Neutrophil (primary cell): ENCODE data around the gene SOS1.

Experiments
- H3K27ac ChIP-seq: fragments of 200-600 bp; sonication (generic); 2 replicates; pipeline ENCODE4 v1.5.1; 2016; ENCODE audit warnings: mild to moderate bottlenecking, moderate library complexity
- H3K27me3 ChIP-seq: fragments of 200-600 bp; sonication (generic); 2 replicates; pipeline ENCODE4 v1.6.0; 2016; ENCODE audit warnings: mild to moderate bottlenecking
- H3K36me3 ChIP-seq: fragments of 200-600 bp; sonication (generic); 2 replicates; pipeline ENCODE4 v1.5.1; 2017
- H3K4me1 ChIP-seq, 2 experiments: fragments of 200-600 bp in 1 of 2; sonication (generic) in 1 of 2; 1 replicate in 1 of 2; 2 replicates in 1 of 2; pipeline versions ENCODE4 v1.5.1 to v1.6.1; 2013 to 2016; ENCODE audit warnings: low read depth in 1 of 2, low read length in 1 of 2, mild to moderate bottlenecking in 1 of 2, moderate library complexity in 1 of 2; ENCODE audit not compliant: control insufficient read depth in 1 of 2, insufficient read depth in 1 of 2
- H3K4me3 ChIP-seq, 2 experiments: fragments of 200-600 bp in 1 of 2; sonication (generic) in 1 of 2; 1 replicate in 1 of 2; 2 replicates in 1 of 2; pipeline ENCODE4 v1.5.1; 2013 to 2016; ENCODE audit warnings: low read depth in 1 of 2, low read length in 1 of 2, mild to moderate bottlenecking in 1 of 2, moderate library complexity in 1 of 2
- H3K9me3 ChIP-seq: fragments of 200-600 bp; sonication (generic); 2 replicates; pipeline ENCODE4 v1.5.1; 2016
- CTCF ChIP-seq: fragments of 200-600 bp; sonication (generic); IDR thresholded peaks from 2 replicates; pipeline ENCODE4 v1.5.1; 2016; ENCODE audit warnings: antibody characterized with exemption

Gene SOS1

GRCh38 chr2:39091063-39091462 lies 29.8 kb downstream of the SOS1 start:
- no peak overlapping the region for H3K27ac ChIP-seq
- no peak overlapping the region for H3K4me3 ChIP-seq
- no peaks in the 10 kb centered on the region for H3K9me3 ChIP-seq
- no peak for TF ChIP-seq CTCF
- no peaks in the 10 kb centered on the region for H3K36me3 ChIP-seq
- no peaks in the 10 kb centered on the region for H3K27me3 ChIP-seq
- peaks cover 18 to 23% of the 10 kb centered on the region in 2 experiments for H3K4me1 ChIP-seq

- Histone ChIP-seq H3K27ac (no peak overlapping the region), H3K4me1 (peaks cover 9 to 12% of the 10 kb centered on the region in 2 experiments), H3K36me3 (no peaks in the 10 kb centered on the region), H3K27me3 (no peaks in the 10 kb centered on the region), H3K9me3 (no peaks in the 10 kb centered on the region), H3K4me3 (no peak overlapping the region)
- TF ChIP-seq CTCF = no peak
These were observed 40.7 kb downstream of the SOS1 start for GRCh38 chr2:39080152-39080551.

- H3K9me3 ChIP-seq = no peaks in the 10 kb centered on the region
- no peak for TF ChIP-seq CTCF
- peaks cover 18% of the 10 kb centered on the region for H3K36me3 ChIP-seq
- no peak overlapping the region for H3K4me3 ChIP-seq
- no peak overlapping the region for H3K27ac ChIP-seq
- no peaks in the 10 kb centered on the region for H3K27me3 ChIP-seq
- H3K4me1 ChIP-seq = no peaks in the 10 kb centered on the region
These were observed 50.9 kb downstream of the SOS1 start for GRCh38 chr2:39069890-39070465.

- no peak for TF ChIP-seq CTCF
- Histone ChIP-seq H3K27me3 (no peaks in the 10 kb centered on the region), H3K4me1 (no peaks in the 10 kb centered on the region), H3K27ac (no peak overlapping the region), H3K9me3 (no peaks in the 10 kb centered on the region), H3K36me3 (peaks cover 18% of the 10 kb centered on the region), H3K4me3 (no peak overlapping the region)
These were observed 51.7 kb downstream of the SOS1 start for GRCh38 chr2:39069136-39069515.

DNA sequence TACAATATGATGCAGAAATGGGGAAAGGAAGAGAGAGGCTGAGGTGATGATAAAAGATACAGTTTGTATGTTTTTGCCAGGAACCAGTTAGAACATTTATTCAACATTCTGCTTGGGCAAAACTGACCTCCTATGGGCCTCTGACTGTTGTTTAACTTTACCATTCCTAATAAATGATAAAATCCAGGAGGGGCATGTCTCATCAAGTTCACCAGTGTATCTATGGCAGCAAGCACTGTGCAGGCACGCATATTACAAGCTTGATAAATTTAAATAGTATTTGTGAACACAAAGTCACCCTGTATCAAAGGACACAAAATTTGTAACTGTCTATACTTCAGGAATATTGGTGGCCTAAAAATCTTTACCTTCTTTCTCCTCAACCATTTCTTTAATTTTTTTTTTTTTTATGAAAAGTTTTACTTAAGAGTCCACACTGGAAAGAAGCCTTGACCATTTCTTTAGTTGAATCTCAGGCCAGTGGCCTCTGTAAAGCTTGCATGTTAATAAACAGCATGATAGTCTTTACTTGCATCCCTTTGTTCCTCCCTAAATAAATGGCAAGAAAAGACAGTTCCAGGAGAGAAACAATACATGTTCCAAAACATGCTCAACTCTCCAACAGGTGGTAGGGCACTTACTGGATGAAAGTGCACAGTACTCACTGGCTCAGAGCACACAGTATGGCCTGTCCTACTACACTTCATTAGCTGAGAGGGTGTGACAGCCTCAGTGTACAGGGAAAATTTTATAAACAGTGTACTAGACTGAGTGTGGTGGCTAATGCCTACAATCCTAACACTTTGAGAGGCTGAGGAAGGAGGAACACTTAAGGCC lies 52.3 kb downstream of the SOS1 start:
- Histone ChIP-seq H3K36me3 (peaks cover 18% of the 10 kb centered on the region), H3K27ac (no peak overlapping the region), H3K4me3 (no peak overlapping the region), H3K9me3 (no peaks in the 10 kb centered on the region), H3K27me3 (no peaks in the 10 kb centered on the region), H3K4me1 (no peaks in the 10 kb centered on the region)
- TF ChIP-seq CTCF = no peak
